DND-41 (cell line): Measurements from ENCODE around the gene PKHD1.
A peak's percentile ranks its signal among the peaks of the same experiment; 100 is the strongest.

Experiments used
- ATAC-seq: fragments of 200-7000 bp; cut with Tn5 transposase; 3 replicates; pipeline ENCODE4 v1.9.1; 2021; ENCODE audit warnings: low read depth; ENCODE audit not compliant: insufficient read depth
- DNase-seq: peaks from one replicate; pipeline ENCODE4 v3.0.0-alpha.2; 2020
- H2AFZ ChIP-seq: 2 replicates; pipeline ENCODE4 v1.6.0; 2012; ENCODE audit warnings: low read depth, low read length
- H3K27ac ChIP-seq: 2 replicates; pipeline ENCODE4 v1.5.1; 2012; ENCODE audit warnings: low read length, inconsistent platforms
- H3K27me3 ChIP-seq: fragments of 200-600 bp; sonication (generic); 2 replicates; pipeline ENCODE4 v1.6.0; 2012; ENCODE audit warnings: low read length, mild to moderate bottlenecking, inconsistent platforms; ENCODE audit not compliant: insufficient read depth, poor library complexity
- H3K36me3 ChIP-seq: 2 replicates; pipeline ENCODE4 v1.5.1; 2012; ENCODE audit warnings: low read length, inconsistent platforms; ENCODE audit not compliant: insufficient read depth
- H3K4me1 ChIP-seq: 2 replicates; pipeline ENCODE4 v1.5.1; 2012; ENCODE audit warnings: mild to moderate bottlenecking, low read length; ENCODE audit not compliant: insufficient read depth
- H3K4me2 ChIP-seq: 2 replicates; pipeline ENCODE4 v1.6.0; 2012; ENCODE audit warnings: mild to moderate bottlenecking, moderate library complexity, low read length, inconsistent platforms; ENCODE audit not compliant: insufficient read depth
- H3K4me3 ChIP-seq, 2 experiments: fragments of 200-600 bp in 1 of 2; shearing (Covaris generic) in 1 of 2; 2 replicates each; pipeline ENCODE4 v1.5.1; 2012 to 2016; ENCODE audit warnings: inconsistent platforms in 2 of 2, low read length in 2 of 2, mild to moderate bottlenecking in 2 of 2, low read depth in 1 of 2, moderate library complexity in 1 of 2
- H3K79me2 ChIP-seq: 2 replicates; pipeline ENCODE4 v1.6.0; 2012; ENCODE audit warnings: low read length, inconsistent platforms; ENCODE audit not compliant: insufficient read depth
- H3K9ac ChIP-seq: 2 replicates; pipeline ENCODE4 v1.6.0; 2012; ENCODE audit warnings: low read depth, mild to moderate bottlenecking, inconsistent platforms, low read length, moderate library complexity
- H3K9me3 ChIP-seq: 2 replicates; pipeline ENCODE4 v1.5.1; 2012; ENCODE audit warnings: low read length, moderate library complexity, mild to moderate bottlenecking, inconsistent platforms; ENCODE audit not compliant: insufficient read depth, severe bottlenecking
- H4K20me1 ChIP-seq: 2 replicates; pipeline ENCODE4 v1.6.0; 2012; ENCODE audit warnings: low read length; ENCODE audit not compliant: insufficient read depth
- EZH2 ChIP-seq: IDR thresholded peaks from 3 replicates; pipeline ENCODE4 v1.6.1; 2012; ENCODE audit warnings: borderline replicate concordance, low read depth, mild to moderate bottlenecking, moderate library complexity, low read length, inconsistent platforms; ENCODE audit not compliant: severe bottlenecking
- TF ChIP-seq, protein P1 (sequence below): IDR thresholded peaks from 2 replicates; pipeline ENCODE4 v1.5.1; 2012; ENCODE audit warnings: borderline replicate concordance, low read length, moderate library complexity, mild to moderate bottlenecking; ENCODE audit not compliant: poor library complexity, severe bottlenecking; ENCODE audit errors: extremely low read depth

PKHD1 gene

DNA sequence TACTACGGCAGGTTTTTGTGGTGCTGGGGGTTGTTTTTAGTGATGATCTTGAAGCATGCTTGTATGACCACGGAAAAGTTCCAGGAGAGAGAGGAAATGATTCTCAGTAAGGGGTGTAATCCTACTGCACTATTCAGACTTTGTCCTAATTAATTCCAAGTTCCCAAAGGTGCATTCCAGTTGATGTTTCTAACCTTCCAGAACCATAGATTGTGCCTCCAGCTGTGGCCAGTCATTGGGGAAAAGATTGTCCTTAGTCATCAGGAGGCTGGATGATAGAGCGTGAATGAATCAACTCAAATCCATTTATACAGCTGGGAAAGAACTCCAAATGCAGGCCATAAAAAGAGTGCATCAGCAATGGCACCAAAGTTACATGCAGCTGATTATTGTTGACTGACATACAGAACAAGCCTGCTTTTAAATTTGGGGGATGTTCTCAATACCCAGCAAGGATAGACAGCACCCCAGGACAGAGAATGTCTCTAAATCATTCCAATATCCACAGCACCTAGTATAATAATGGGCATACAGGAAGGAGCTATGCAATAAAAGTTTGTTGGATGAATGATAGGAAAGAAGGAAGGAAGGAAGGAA is 27.8 kb upstream of the PKHD1 start:
- Histone ChIP-seq H3K4me3 (no peak overlapping the region), H3K9ac (no peak overlapping the region), H3K27ac (no peak overlapping the region), H3K27me3 (no peaks in the 10 kb centered on the region), H3K9me3 (peaks cover 5% of the 10 kb centered on the region), H2AFZ (no peak overlapping the region), H4K20me1 (no peaks in the 10 kb centered on the region), H3K4me1 (no peaks in the 10 kb centered on the region), H3K79me2 (no peaks in the 10 kb centered on the region), H3K36me3 (no peaks in the 10 kb centered on the region), H3K4me2 (no peak overlapping the region)
- DNase-seq (no peak), ATAC-seq (no peak)
- TF ChIP-seq, protein P1, sequence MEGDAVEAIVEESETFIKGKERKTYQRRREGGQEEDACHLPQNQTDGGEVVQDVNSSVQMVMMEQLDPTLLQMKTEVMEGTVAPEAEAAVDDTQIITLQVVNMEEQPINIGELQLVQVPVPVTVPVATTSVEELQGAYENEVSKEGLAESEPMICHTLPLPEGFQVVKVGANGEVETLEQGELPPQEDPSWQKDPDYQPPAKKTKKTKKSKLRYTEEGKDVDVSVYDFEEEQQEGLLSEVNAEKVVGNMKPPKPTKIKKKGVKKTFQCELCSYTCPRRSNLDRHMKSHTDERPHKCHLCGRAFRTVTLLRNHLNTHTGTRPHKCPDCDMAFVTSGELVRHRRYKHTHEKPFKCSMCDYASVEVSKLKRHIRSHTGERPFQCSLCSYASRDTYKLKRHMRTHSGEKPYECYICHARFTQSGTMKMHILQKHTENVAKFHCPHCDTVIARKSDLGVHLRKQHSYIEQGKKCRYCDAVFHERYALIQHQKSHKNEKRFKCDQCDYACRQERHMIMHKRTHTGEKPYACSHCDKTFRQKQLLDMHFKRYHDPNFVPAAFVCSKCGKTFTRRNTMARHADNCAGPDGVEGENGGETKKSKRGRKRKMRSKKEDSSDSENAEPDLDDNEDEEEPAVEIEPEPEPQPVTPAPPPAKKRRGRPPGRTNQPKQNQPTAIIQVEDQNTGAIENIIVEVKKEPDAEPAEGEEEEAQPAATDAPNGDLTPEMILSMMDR: no peak
- no peak for TF ChIP-seq EZH2

- no peak overlapping the region for H3K4me3 ChIP-seq
- no peaks in the 10 kb centered on the region for H3K79me2 ChIP-seq
- H3K4me2 ChIP-seq: no peak overlapping the region
- DNase-seq (no peak), ATAC-seq (no peak)
- H2AFZ ChIP-seq: no peak overlapping the region
- TF ChIP-seq, protein P1: no peak
- no peak for TF ChIP-seq EZH2
- no peak overlapping the region for H3K9ac ChIP-seq
- no peak overlapping the region for H3K27ac ChIP-seq
- peaks cover 3% of the 10 kb centered on the region for H3K9me3 ChIP-seq
- H4K20me1 ChIP-seq: no peaks in the 10 kb centered on the region
- H3K36me3 ChIP-seq: no peaks in the 10 kb centered on the region
- peaks cover 4% of the 10 kb centered on the region; the same call in 1 of the 2 replicates for H3K4me1 ChIP-seq
- H3K27me3 ChIP-seq: no peaks in the 10 kb centered on the region
Observed at GRCh38 chr6:52109171-52109571, 21.8 kb upstream of the PKHD1 start.

- H3K4me2 ChIP-seq: no peak overlapping the region
- peaks cover 4% of the 10 kb centered on the region; the same call in 1 of the 2 replicates for H3K4me1 ChIP-seq
- no peaks in the 10 kb centered on the region for H3K27me3 ChIP-seq
- H3K27ac ChIP-seq: peak overlapping the region; percentile 48
- H3K9ac ChIP-seq: no peak overlapping the region
- H3K79me2 ChIP-seq: no peaks in the 10 kb centered on the region
- no peaks in the 10 kb centered on the region for H4K20me1 ChIP-seq
- TF ChIP-seq, protein P1: no peak
- TF ChIP-seq EZH2: no peak
- peak; percentile 20 for DNase-seq
- no peaks in the 10 kb centered on the region for H3K36me3 ChIP-seq
- H2AFZ ChIP-seq: no peak overlapping the region
- peaks cover 3% of the 10 kb centered on the region for H3K9me3 ChIP-seq
- ATAC-seq: peak; percentile 70
- no peak overlapping the region for H3K4me3 ChIP-seq
Observed at GRCh38 chr6:52108128-52108527, 20.7 kb upstream of the PKHD1 start.

- peaks cover 4% of the 10 kb centered on the region; the same call in 1 of the 2 replicates for H3K4me1 ChIP-seq
- no peaks in the 10 kb centered on the region for H3K27me3 ChIP-seq
- ATAC-seq: no peak
- H3K9ac ChIP-seq: no peak overlapping the region
- H3K36me3 ChIP-seq: no peaks in the 10 kb centered on the region
- H3K79me2 ChIP-seq: no peaks in the 10 kb centered on the region
- no peak overlapping the region for H2AFZ ChIP-seq
- peaks cover 3% of the 10 kb centered on the region for H3K9me3 ChIP-seq
- no peaks in the 10 kb centered on the region for H4K20me1 ChIP-seq
- H3K27ac ChIP-seq: no peak overlapping the region
- TF ChIP-seq, protein P1: no peak
- TF ChIP-seq EZH2: no peak
- no peak for DNase-seq
- no peak overlapping the region for H3K4me2 ChIP-seq
- no peak overlapping the region for H3K4me3 ChIP-seq
Observed at GRCh38 chr6:52106994-52107393, 19.6 kb upstream of the PKHD1 start.
